Neuron (in vitro differentiated cells): ENCODE measurements around the gene PDPR.
"Not testable (repeated sequence)": the region's sequence is repeated elsewhere in the genome, so short reads cannot be mapped to it uniquely, and the experiment has no call there.

Source experiments
- H2AFZ ChIP-seq: one replicate; pipeline ENCODE4 v1.6.1; 2013; ENCODE audit warnings: low read depth, mild to moderate bottlenecking, inconsistent platforms, low read length, moderate library complexity
- H3K27me3 ChIP-seq: one replicate; pipeline ENCODE4 v1.6.1; 2013; ENCODE audit warnings: low read length; ENCODE audit not compliant: insufficient read depth
- H3K36me3 ChIP-seq: one replicate; pipeline ENCODE4 v1.6.1; 2013; ENCODE audit warnings: low read length; ENCODE audit not compliant: insufficient read depth
- H3K4me1 ChIP-seq: one replicate; pipeline ENCODE4 v1.6.1; 2013; ENCODE audit warnings: low read length; ENCODE audit not compliant: insufficient read depth
- H3K4me3 ChIP-seq: 2 replicates; pipeline ENCODE4 v1.5.1; 2013; ENCODE audit warnings: mild to moderate bottlenecking, low read length, moderate library complexity
- H3K9me3 ChIP-seq: one replicate; pipeline ENCODE4 v1.6.1; 2013; ENCODE audit warnings: low read length

Gene PDPR

DNA sequence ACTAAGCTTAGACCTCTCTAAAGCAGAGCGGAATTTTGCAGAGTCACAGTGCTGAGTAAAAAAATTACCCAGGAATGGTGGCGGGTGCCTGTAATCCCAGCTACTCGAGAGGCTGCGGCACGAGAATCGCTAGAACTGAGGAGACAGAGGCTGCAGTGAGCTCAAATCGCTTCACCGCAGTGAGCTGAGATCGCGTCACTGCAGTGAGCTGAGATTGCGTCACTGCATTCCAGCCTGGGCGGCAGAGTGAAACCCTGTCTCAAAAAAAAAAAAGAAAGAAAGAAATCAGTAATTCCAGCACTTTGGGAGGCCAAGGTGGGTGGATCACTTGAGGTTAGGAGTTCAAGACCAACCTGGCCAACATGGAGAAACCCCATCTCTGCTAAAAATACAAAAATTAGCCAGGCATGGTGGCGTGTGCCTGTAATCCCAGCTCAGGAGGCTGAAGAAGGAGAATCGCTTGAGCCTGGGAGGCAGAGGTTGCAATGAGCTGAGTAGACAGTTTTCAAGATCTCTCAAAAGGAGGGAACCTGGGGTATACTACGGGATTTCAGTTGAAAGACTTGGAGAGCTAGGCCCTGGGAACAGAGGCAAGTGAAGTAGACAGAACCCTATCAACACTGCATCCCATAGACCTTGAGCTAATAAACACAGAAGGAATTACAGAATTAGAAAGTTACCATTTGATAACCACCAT, 4.4 kb upstream of the PDPR start:
- H3K27me3 ChIP-seq, H2AFZ ChIP-seq, H3K4me3 ChIP-seq, H3K36me3 ChIP-seq, H3K4me1 ChIP-seq, H3K9me3 ChIP-seq: not testable (repeated sequence)

GRCh38 chr16:70112162-70112561, 2.0 kb upstream of the PDPR start:
- H3K36me3 ChIP-seq, H3K9me3 ChIP-seq, H3K4me3 ChIP-seq, H2AFZ ChIP-seq, H3K4me1 ChIP-seq, H3K27me3 ChIP-seq: not testable (repeated sequence)

- not testable (repeated sequence) for H3K27me3 ChIP-seq
- H3K4me3 ChIP-seq = peak overlapping the region; percentile 74
Measured at GRCh38 chr16:70113599-70113981, 542 bp upstream of the PDPR start.

DNA sequence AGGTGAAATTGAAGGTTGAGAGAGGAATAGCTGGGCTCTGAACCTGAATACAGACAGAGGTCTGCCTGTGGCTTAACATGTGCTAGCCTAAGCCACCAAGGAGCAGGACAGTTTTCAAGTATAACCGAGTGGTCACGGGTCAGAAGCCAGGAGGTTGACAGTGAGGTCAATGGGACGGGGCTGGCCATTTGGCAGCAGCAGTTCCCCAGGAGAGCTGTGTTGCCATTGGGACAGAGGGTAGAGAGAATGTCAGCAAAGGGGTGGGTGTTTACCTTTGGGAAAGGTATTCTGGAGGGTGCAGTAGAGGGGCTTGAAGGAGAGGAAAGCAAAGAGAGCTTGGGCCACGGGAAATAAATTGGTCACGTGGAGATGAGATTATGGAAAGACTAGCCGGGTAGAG, 4.2 kb downstream of the PDPR start:
- H3K36me3 ChIP-seq = peaks cover 23% of the 10 kb centered on the region
- not testable (repeated sequence) for H3K27me3 ChIP-seq, H3K4me3 ChIP-seq, H2AFZ ChIP-seq, H3K4me1 ChIP-seq, H3K9me3 ChIP-seq

More at GRCh38 chr16:70113599-70113981, 542 bp upstream of the PDPR start:
- not testable (repeated sequence) for H3K4me1 ChIP-seq, H3K36me3 ChIP-seq, H3K9me3 ChIP-seq
- H2AFZ ChIP-seq = peak overlapping the region; percentile 67

GRCh38 chr16:70118776-70119175, 4.6 kb downstream of the PDPR start:
- H2AFZ ChIP-seq, H3K9me3 ChIP-seq, H3K27me3 ChIP-seq, H3K4me3 ChIP-seq, H3K4me1 ChIP-seq: not testable (repeated sequence)
- peaks cover 26% of the 10 kb centered on the region for H3K36me3 ChIP-seq

DNA sequence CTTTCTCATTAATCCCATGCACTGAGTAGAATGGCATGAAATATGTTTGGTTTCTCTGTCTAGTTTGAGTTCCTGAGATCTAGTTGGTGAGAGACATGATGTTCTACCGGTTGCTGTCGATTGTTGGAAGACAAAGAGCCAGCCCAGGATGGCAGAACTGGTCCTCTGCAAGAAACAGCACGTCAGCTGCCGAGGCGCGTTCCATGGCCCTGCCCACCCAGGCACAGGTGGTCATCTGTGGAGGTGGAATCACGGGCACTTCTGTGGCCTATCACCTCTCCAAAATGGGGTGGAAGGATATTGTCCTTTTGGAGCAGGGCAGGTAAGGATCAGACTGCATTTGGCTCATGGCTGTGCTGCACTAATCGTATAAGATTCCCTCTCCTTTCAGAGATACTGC, 6.3 kb downstream of the PDPR start:
- not testable (repeated sequence) for H3K27me3 ChIP-seq, H3K9me3 ChIP-seq, H2AFZ ChIP-seq, H3K4me3 ChIP-seq, H3K4me1 ChIP-seq
- peaks cover 32% of the 10 kb centered on the region for H3K36me3 ChIP-seq

DNA sequence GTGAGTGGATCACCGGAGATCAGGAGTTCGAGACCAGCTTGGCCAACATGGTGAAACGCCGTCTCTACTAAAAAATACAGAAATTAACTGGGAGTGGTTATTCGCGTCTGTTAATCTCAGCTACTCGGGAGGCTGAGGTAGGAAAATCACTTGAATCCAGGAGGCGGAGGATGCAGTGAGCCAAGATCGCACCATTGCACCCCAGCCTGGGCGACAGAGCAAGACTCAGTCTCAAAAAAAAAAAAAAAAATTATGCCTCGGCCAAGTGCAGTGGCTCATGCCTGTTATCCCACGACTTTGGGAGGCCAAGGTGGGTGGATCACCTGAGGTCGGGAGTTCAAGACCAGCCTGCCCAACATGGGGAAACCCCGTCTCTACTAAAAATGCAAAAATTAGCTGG, 9.7 kb downstream of the PDPR start:
- not testable (repeated sequence) for H3K9me3 ChIP-seq, H3K4me1 ChIP-seq, H3K27me3 ChIP-seq, H2AFZ ChIP-seq, H3K4me3 ChIP-seq
- peaks cover 41% of the 10 kb centered on the region for H3K36me3 ChIP-seq

DNA sequence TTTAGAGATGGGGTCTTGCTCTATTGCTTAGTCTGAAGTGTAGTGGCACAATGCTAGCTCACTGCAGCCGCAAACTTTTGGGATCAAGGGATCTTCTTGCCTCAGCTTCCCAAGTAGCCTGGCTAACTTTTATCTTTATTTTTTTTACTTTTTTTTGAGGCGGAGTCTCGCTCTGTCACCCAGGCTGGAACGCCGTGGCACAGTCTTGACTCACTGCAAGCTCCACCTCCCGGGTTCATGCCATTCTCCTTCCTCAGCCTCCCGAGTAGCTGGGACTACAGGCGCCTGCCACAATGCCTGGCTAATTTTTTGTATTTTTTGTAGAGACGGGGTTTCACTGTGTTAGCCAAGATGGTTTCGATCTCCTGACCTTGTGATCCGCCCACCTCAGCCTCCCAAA, 12.1 kb downstream of the PDPR start:
- peaks cover 51% of the 10 kb centered on the region for H3K36me3 ChIP-seq
- H3K9me3 ChIP-seq = not testable (repeated sequence)

DNA sequence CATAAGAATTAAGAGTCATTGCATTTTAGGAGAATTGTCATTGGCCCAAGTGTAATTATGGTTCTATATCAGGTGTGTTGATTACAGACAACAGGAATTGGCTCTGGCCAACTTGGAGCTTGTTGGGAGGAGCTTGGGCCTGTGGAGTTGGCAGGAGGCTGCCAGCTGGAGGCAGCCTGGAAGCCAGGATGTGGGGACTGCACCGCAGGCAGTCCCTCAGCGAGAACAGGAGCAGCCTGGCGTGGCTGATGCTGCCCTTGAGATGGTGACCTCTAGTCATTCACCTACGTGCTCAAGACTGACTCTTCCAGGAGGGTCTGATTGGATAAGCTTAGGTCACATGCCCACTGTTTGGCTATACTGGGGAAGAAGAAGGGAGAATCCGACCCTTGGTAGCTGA, 13.6 kb downstream of the PDPR start:
- not testable (repeated sequence) for H3K9me3 ChIP-seq, H2AFZ ChIP-seq, H3K4me3 ChIP-seq, H3K27me3 ChIP-seq, H3K4me1 ChIP-seq
- H3K36me3 ChIP-seq = peaks cover 48% of the 10 kb centered on the region

More for the DNA sequence above, 12.1 kb downstream of the PDPR start:
- not testable (repeated sequence) for H2AFZ ChIP-seq, H3K4me1 ChIP-seq, H3K4me3 ChIP-seq, H3K27me3 ChIP-seq

GRCh38 chr16:70128844-70129243, 14.7 kb downstream of the PDPR start:
- H3K36me3 ChIP-seq = peaks cover 44% of the 10 kb centered on the region
- not testable (repeated sequence) for H3K4me1 ChIP-seq, H3K4me3 ChIP-seq, H3K9me3 ChIP-seq, H3K27me3 ChIP-seq, H2AFZ ChIP-seq

DNA sequence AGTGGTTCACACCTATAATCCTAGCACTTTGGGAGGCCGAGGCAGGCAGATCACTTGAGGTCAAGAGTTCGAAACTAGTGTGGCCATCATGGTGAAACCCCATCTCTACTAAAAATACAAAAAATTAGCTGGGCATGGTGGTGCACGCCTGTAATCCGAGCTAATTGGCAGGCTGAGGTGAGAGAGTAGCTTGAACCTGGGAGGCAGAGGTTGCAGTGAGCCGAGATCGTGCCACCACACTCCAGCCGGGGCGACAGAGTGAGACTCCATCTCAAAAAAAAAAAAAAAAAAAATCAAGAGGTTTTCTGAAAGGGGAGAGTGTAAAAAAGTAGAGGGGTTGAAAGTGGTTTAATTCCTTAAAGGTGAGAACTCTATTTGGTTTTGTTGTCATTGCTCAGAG, 21.7 kb downstream of the PDPR start:
- H3K27me3 ChIP-seq, H3K4me3 ChIP-seq, H3K4me1 ChIP-seq, H2AFZ ChIP-seq, H3K9me3 ChIP-seq: not testable (repeated sequence)
- H3K36me3 ChIP-seq = peaks cover 39% of the 10 kb centered on the region

DNA sequence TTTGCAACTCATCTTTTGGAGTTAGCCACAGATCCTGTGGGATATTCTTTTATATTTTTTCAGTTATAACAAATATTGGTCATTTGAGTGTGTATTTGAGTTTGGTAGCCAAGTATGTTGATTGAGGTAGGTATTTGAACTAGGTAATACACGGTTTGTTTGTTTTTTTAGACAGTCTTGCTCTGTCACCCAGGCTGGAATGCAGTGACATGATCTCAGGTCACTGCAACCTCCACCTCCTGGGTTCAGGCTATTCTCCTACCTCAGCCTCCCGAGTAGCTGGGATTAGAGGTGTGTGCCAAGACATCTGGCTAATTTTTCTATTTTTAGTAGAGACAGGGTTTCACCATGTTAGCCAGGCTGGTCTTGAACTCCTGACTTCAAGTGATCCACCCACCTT, 22.5 kb downstream of the PDPR start:
- not testable (repeated sequence) for H3K4me3 ChIP-seq, H3K9me3 ChIP-seq, H3K4me1 ChIP-seq, H3K27me3 ChIP-seq, H2AFZ ChIP-seq
- peaks cover 43% of the 10 kb centered on the region for H3K36me3 ChIP-seq

DNA sequence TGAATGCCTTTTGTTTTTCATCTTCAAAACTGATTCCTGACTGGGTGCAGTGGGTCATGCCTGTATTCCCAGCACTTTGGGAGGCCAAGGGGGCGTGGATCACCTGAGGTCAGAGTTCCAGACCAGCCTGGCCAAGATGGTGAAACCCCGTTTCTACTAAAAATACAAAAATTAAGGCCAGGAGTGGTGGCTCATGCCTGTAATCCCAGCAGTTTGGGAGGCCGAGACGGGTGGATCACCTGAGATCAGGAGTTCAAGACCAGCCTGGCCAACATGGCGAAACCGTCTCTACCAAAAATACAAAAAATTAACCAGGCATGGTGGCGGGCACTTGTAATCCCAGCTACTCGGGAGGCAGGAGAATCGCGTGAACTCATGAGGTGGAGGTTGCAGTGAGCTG, 28.6 kb downstream of the PDPR start:
- not testable (repeated sequence) for H3K27me3 ChIP-seq, H3K4me1 ChIP-seq, H3K9me3 ChIP-seq, H2AFZ ChIP-seq, H3K4me3 ChIP-seq
- H3K36me3 ChIP-seq = peaks cover 37% of the 10 kb centered on the region

GRCh38 chr16:70143231-70143895, 29.2 kb downstream of the PDPR start:
- not testable (repeated sequence) for H2AFZ ChIP-seq, H3K27me3 ChIP-seq, H3K4me3 ChIP-seq, H3K9me3 ChIP-seq, H3K4me1 ChIP-seq
- peaks cover 41% of the 10 kb centered on the region for H3K36me3 ChIP-seq
